Mesothelial cell of epicardium (in vitro differentiated cells): ENCODE data around the gene TMEM132D. TPM values are rescaled to one million over a fixed set of nuclear protein-coding genes. Genes with fewer than 3 reads are reported as not detected.

Source experiments
- DNase-seq, 2 experiments: peaks; one replicate each; pipeline ENCODE4 v3.0.0; 2021; ENCODE audit warnings: low spot score in 2 of 2; ENCODE audit not compliant: unreplicated experiment in 2 of 2
- H3K27ac Mint-ChIP-seq: 2 replicates; pipeline ENCODE4 v1.8.0; 2021; ENCODE audit warnings: mixed read lengths
- H3K27me3 Mint-ChIP-seq: 2 replicates; pipeline ENCODE4 v1.8.0; 2021; ENCODE audit warnings: low read depth, mixed read lengths
- H3K36me3 Mint-ChIP-seq: 2 replicates; pipeline ENCODE4 v1.8.0; 2021; ENCODE audit warnings: mixed read lengths
- H3K4me1 Mint-ChIP-seq: 2 replicates; pipeline ENCODE4 v1.8.0; 2021; ENCODE audit warnings: mixed read lengths
- H3K4me3 Mint-ChIP-seq: 2 replicates; pipeline ENCODE4 v1.8.0; 2021; ENCODE audit warnings: mild to moderate bottlenecking, moderate library complexity, mixed read lengths
- H3K9me3 Mint-ChIP-seq: 2 replicates; pipeline ENCODE4 v1.8.0; 2021; ENCODE audit warnings: mixed read lengths
- total RNA-seq: library from RNA; stranded (reverse); gene quantifications from 3 replicates; pipeline ENCODE4 v1.2.1, GENCODE V29; 2021
- TF ChIP-seq, protein P1 (sequence below): fragments of 200-600 bp; sonication (generic); IDR thresholded peaks from one replicate; pipeline ENCODE4 v1.5.0; 2021; ENCODE audit warnings: antibody characterized with exemption; ENCODE audit not compliant: unreplicated experiment

TMEM132D gene
- total RNA-seq, 1 donor from 2014 or later = 0.07 TPM

DNA sequence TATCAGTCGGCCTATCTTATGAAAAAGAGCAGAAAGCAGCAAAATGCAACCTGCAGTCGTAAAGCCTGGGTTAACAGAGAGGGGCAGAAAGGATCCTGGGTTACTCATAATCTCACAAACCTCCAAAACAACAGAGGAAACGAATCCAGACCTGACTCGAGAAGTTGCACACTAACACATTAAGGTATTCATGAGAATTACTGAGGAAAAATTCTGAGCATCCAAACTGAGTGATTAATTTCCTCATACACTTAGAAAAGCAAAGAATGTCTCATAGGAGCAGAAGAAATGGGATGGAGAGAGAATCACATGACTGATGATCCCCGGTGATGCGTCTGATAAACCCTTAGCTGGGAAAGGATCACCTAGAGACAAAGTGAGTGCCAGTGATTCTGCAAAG is 272.5 kb downstream of the TMEM132D start:
- H3K9me3 Mint-ChIP-seq = no peaks in the 10 kb centered on the region
- DNase-seq = no peak
- no peaks in the 10 kb centered on the region for H3K36me3 Mint-ChIP-seq
- TF ChIP-seq, protein P1, sequence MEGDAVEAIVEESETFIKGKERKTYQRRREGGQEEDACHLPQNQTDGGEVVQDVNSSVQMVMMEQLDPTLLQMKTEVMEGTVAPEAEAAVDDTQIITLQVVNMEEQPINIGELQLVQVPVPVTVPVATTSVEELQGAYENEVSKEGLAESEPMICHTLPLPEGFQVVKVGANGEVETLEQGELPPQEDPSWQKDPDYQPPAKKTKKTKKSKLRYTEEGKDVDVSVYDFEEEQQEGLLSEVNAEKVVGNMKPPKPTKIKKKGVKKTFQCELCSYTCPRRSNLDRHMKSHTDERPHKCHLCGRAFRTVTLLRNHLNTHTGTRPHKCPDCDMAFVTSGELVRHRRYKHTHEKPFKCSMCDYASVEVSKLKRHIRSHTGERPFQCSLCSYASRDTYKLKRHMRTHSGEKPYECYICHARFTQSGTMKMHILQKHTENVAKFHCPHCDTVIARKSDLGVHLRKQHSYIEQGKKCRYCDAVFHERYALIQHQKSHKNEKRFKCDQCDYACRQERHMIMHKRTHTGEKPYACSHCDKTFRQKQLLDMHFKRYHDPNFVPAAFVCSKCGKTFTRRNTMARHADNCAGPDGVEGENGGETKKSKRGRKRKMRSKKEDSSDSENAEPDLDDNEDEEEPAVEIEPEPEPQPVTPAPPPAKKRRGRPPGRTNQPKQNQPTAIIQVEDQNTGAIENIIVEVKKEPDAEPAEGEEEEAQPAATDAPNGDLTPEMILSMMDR = no peak
- H3K27ac Mint-ChIP-seq = no peak overlapping the region
- H3K4me3 Mint-ChIP-seq = no peak overlapping the region
- H3K4me1 Mint-ChIP-seq = no peaks in the 10 kb centered on the region
- peaks cover 4% of the 10 kb centered on the region for H3K27me3 Mint-ChIP-seq

DNA sequence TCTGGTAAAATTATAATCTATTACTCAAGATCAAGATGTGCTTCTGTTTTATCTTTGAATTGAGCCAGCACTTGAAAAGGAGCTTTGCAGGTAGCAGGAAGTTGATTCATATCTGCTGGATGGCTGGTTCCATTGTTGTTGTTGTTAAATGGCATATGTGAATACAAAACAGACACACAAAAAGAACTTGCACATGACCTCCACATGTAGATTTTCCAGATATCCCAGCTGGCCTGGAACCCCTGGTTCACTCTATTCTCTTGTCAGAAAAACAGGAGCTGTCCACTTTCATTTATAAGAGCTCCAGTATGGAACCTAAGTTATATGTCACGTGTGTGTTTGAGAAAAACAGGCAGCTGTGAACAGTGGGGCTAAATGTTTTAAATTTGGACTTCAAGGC is 273.9 kb downstream of the TMEM132D start:
- no peak overlapping the region for H3K27ac Mint-ChIP-seq
- no peak for DNase-seq
- H3K36me3 Mint-ChIP-seq = no peaks in the 10 kb centered on the region
- no peaks in the 10 kb centered on the region for H3K4me1 Mint-ChIP-seq
- no peaks in the 10 kb centered on the region for H3K9me3 Mint-ChIP-seq
- peaks cover 4% of the 10 kb centered on the region for H3K27me3 Mint-ChIP-seq
- H3K4me3 Mint-ChIP-seq = no peak overlapping the region
- TF ChIP-seq, protein P1 = no peak

DNA sequence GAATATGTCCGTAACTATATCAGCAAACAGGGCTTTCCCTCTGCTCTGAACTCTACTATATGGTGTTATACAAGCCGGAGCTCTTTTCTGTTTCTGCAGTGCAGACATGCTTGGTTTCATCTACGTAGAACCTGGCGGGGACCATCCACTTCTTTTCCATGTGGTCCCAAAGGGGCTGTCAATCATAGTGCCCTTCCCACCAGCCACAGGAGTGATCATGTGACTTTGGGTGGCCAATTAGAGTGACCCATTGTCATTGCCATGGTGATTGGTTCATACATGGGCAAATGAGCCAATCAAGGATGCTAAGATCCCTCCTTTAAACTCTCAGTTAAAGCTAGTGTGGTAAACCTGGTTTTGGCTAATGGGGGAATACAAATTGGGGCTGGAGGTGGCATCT is 281.3 kb downstream of the TMEM132D start:
- H3K4me1 Mint-ChIP-seq = no peaks in the 10 kb centered on the region
- no peaks in the 10 kb centered on the region for H3K36me3 Mint-ChIP-seq
- H3K9me3 Mint-ChIP-seq = peaks cover 7% of the 10 kb centered on the region
- DNase-seq = no peak
- H3K27ac Mint-ChIP-seq = no peak overlapping the region
- no peak overlapping the region for H3K4me3 Mint-ChIP-seq
- TF ChIP-seq, protein P1 = no peak
- H3K27me3 Mint-ChIP-seq = no peaks in the 10 kb centered on the region

DNA sequence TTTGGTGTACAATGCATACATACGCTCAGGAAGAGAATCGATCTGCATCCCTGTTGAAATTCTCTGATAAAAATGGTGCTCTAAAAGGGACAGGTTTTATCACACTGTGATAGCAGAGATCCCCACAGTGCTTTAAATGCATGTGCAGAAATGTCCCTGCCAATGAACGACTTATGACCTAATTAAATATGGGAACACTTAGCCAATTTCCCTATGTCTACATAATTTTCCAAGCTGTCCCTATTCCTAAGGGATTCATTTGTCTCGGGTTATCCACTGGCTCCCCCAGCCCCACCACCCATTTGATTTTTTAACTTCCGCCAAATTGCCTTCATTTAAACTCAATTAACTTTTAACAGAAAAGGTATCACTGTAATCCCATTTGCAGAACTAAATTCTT is 284.6 kb downstream of the TMEM132D start:
- TF ChIP-seq, protein P1 = no peak
- H3K9me3 Mint-ChIP-seq = peaks cover 13% of the 10 kb centered on the region
- no peak overlapping the region for H3K27ac Mint-ChIP-seq
- no peaks in the 10 kb centered on the region for H3K27me3 Mint-ChIP-seq
- no peaks in the 10 kb centered on the region for H3K36me3 Mint-ChIP-seq
- peaks cover 6% of the 10 kb centered on the region for H3K4me1 Mint-ChIP-seq
- H3K4me3 Mint-ChIP-seq = no peak overlapping the region
- DNase-seq = no peak

DNA sequence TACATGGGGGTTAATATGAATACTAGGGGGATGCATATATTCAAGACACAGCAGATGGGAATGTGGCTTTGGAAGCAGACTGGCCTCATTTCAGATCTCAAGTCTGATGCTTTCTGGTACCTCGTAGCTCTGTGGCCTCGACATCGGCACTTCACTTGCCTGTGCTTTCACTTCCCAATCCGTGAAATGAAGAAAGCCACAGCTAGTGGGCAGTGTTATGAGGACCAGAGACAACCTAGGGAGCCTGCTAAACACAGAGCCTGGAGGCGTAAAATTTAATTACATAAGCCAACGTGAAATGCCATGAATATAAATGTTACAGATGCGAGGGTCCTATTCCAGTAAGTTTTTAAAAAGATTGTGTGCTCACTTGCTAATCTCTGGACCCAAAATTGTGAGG is 286.0 kb downstream of the TMEM132D start:
- H3K27ac Mint-ChIP-seq = no peak overlapping the region
- H3K36me3 Mint-ChIP-seq = no peaks in the 10 kb centered on the region
- peaks cover 7% of the 10 kb centered on the region for H3K4me1 Mint-ChIP-seq
- TF ChIP-seq, protein P1 = no peak
- no peak for DNase-seq
- peaks cover 9% of the 10 kb centered on the region for H3K9me3 Mint-ChIP-seq
- no peaks in the 10 kb centered on the region for H3K27me3 Mint-ChIP-seq
- H3K4me3 Mint-ChIP-seq = no peak overlapping the region

DNA sequence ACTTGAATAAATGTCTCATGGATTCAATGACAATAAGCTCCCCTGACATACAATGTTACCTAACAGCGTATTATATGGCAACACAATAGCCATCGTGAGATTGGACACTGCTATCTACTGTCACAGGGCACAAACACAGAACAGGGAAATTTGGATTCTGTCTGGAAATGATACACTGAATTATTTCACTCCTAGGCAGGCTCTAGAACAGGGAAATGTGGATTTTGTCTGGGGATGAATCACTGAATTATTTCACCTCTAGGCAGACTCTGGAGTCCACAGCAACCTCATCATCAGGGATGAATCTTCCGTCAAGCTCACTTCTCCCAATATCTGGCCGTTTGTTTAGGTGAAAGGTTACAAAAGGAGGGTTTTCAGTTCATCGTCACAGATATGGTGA is 288.8 kb downstream of the TMEM132D start:
- Mint-ChIP-seq H3K36me3 (no peaks in the 10 kb centered on the region), H3K27ac (no peak overlapping the region), H3K4me3 (no peak overlapping the region), H3K27me3 (no peaks in the 10 kb centered on the region), H3K4me1 (peaks cover 9% of the 10 kb centered on the region), H3K9me3 (peaks cover 6% of the 10 kb centered on the region)
- DNase-seq = no peak
- TF ChIP-seq, protein P1 = no peak
